Thymus (tissue), 11 donors: Measurements from ENCODE around the gene PPFIA3. TPM values are rescaled to one million over a fixed set of nuclear protein-coding genes. Genes with fewer than 3 reads are reported as not detected.

ENCODE experiments used
- DNase-seq, 9 donors: peaks; one replicate each; pipeline ENCODE4 v3.0.0-alpha.2; 2013; ENCODE audit warnings: low spot score in 9 of 9, low read depth in 6 of 9, missing footprints in 1 of 9
- H3K27ac ChIP-seq, 2 donors: one replicate each; pipeline ENCODE4 v1.5.1; 2013; ENCODE audit warnings: control low read depth in 1 of 2, low read depth in 1 of 2, low read length in 1 of 2, mild to moderate bottlenecking in 1 of 2, moderate library complexity in 1 of 2
- H3K27me3 ChIP-seq, 2 donors: one replicate each; pipeline ENCODE4 v1.5.1; 2013; ENCODE audit warnings: low read length in 1 of 2; ENCODE audit not compliant: control insufficient read depth in 2 of 2, insufficient read depth in 1 of 2
- H3K36me3 ChIP-seq, 2 donors: one replicate each; pipeline ENCODE4 v1.5.1; 2013; ENCODE audit warnings: low read length in 1 of 2, mild to moderate bottlenecking in 1 of 2, moderate library complexity in 1 of 2; ENCODE audit not compliant: control insufficient read depth in 2 of 2, insufficient read depth in 2 of 2
- H3K4me1 ChIP-seq, 2 donors: one replicate each; pipeline ENCODE4 v1.5.1; 2013; ENCODE audit warnings: low read length in 2 of 2; ENCODE audit not compliant: control insufficient read depth in 2 of 2, insufficient read depth in 2 of 2
- H3K4me3 ChIP-seq, 2 donors: one replicate each; pipeline ENCODE4 v1.5.1; 2013; ENCODE audit warnings: low read length in 2 of 2, control low read depth in 1 of 2, mild to moderate bottlenecking in 1 of 2
- H3K9me3 ChIP-seq, 2 donors: one replicate each; pipeline ENCODE4 v1.5.1; 2013; ENCODE audit warnings: low read length in 1 of 2, mild to moderate bottlenecking in 1 of 2; ENCODE audit not compliant: control insufficient read depth in 2 of 2, insufficient read depth in 1 of 2
- WGBS: extraction: QIAGEN DNeasy Blood & Tissue Kit; methylation state at CpG from one replicate; pipeline ENCODE4 v1.1.7; 2013; 5-methylcytosine and 5-hydroxymethylcytosine counted together
- polyA plus RNA-seq: library from polyadenylated mRNA; stranded (reverse); fragments of 200-250 nt; gene quantifications from one replicate; pipeline ENCODE4 v1.2.3, GENCODE V29; 2013
- total RNA-seq: library from RNA; stranded (reverse); fragments of 120-200 nt; gene quantifications from one replicate; pipeline ENCODE4 v1.2.4, GENCODE V29; 2013
- donor health status: healthy.

PPFIA3 gene
- total and polyA plus RNA-seq, 2 donors, result 7.0 to 14.1 TPM

DNA sequence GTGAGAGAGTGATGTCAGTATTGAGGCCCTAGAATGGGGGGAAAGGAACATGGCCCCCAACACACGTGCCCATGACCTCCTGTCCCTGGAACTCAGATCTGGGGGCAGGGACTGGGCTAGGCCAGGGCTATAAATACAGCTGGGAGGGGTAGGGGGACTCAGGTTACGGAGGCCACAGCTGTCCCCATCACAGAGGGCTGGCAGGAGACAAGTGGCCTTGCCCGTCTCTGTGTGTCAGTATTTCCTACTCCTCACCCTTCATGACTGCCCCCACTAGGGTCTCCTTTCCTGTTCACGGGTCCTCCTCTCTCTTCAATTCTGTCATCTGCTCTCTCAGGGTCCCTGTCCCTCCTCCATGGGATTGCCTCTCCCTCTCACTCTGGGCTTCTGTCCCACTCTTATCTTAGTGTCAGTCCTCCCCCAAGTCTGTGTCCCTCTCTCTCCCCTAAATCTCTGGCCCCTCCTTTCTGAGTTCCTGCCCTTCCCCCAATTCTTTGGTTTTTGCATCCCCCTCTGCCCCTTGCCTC, 36.5 kb downstream of the PPFIA3 start:
- peaks cover 35 to 93% of the 10 kb centered on the region in 2 donors for H3K27me3 ChIP-seq
- 59% methylated on average over 4 of the region's 4 CpGs for WGBS
- H3K4me3 ChIP-seq, result no peak overlapping the region
- H3K27ac ChIP-seq, result no peak overlapping the region
- peaks cover 5 to 8% of the 10 kb centered on the region in 2 donors for H3K9me3 ChIP-seq
- no peaks in the 10 kb centered on the region for H3K36me3 ChIP-seq
- peaks cover 0 to 8% of the 10 kb centered on the region in 2 donors for H3K4me1 ChIP-seq
- DNase-seq, result no peak

DNA sequence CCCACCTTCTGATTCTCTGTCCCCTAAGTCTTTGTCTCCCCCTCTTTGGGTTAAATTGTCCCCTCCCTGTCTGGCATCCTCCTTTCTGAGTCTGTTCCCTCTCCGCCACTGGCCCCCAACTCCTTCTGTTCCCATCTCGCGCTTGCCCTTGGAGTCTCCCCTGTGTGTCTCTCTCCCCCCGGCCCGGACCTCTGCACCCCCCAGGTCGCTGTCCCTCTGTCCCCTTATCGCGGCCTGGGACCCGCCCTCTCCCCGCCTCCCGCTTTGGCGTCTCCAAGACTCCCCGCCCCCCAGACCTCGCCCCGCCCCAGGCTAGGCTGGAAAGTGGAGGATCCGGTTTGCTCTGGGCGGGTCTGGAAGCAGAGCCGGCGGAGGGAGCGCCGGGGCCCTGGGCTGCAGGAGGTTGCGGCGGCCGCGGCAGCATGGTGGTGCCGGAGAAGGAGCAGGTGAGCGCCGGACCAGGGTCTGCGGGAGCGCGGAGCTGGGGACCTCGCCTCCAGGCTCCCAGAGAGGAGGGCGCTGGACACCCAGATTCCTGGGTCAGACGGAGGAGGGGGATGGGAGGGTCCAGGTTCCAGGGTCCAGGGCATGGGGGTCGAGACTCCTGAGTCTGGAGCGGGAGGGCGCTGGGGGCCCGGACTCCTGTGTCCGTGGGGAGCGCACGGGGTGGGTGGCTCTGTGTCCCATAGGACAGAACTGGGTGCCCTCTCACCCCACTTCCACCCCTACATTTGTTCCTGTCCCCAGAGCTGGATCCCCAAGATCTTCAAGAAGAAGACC, 38.3 kb downstream of the PPFIA3 start, which contains the start of gene TRPM4:
Gene TRPM4, plus strand, starts transcription at position 348 of the 780 bp plus-strand sequence. Its CDS starts 75 bp downstream, at position 423.
- 2% methylated on average over 41 of the region's 41 CpGs for WGBS
- DNase-seq, result no peak
- Histone ChIP-seq H3K9me3 (peaks cover 0 to 1% of the 10 kb centered on the region in 2 donors), H3K27me3 (peaks cover 22 to 78% of the 10 kb centered on the region in 2 donors), H3K4me3 (peak within 1 kb of the TSS; percentile 35 to 37), H3K36me3 (no peaks in the 10 kb centered on the region), H3K4me1 (peaks cover 0 to 8% of the 10 kb centered on the region in 2 donors), H3K27ac (no peak within 1 kb of the TSS)

DNA sequence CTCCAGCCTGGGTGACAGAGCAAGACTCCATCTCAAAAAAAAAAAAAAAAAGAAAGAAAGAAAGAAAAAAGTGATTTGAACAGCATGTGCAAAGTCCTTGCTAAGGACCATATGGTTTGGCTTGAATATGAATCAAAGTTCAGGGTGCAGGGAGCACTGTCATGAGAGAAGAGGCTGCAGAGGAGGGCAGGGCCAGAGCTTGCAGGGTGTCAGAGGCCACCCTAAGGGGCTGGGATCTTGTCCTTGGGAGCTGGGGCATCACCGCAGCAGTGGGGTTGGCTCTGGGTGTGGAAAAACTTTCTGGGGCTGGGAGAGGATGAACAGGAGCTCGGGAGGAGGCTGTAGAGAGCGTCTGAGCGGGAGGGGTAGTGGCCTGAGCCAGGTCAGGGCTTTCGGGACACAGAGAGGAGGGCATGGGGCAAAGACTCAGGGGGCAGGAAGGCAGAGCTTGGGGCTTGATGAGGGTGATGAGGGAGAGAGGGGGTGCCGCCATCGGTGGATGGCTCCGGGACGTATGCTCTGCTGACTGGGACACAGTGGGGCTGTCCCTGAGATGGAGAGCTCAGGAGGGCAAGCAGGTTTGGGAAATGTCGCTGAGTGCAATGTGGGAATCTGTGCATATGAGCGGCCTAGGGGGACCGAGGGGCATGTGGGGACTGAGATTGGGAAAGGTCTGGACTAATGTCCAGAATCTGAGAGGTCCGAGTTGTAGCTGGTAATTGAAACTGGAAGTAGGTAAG, 41.3 kb downstream of the PPFIA3 start:
- 95% methylated on average over 13 of the region's 13 CpGs for WGBS

DNA sequence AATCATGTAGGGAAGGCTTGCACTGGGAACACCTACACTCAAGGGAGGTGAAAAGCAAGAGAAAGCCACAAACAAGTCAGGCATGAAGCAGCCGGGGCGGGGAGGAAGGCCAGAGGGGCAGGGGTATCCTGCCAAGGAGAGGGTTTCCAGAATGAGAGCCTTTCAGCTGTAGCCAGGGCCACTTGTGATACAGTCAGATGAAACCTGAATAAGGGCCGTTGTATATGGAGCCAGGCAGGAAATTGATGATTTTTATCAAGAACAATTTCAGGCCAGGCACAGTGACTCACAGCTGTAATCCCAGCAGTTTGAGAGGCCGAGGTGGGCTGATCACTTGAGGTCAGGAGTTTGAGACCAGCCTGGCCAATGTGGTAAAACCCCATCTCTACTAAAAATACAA, 42.6 kb downstream of the PPFIA3 start:
- H3K27ac ChIP-seq, result no peak overlapping the region
- H3K36me3 ChIP-seq, result no peaks in the 10 kb centered on the region
- peaks cover 0 to 1% of the 10 kb centered on the region in 2 donors for H3K9me3 ChIP-seq
- no peak overlapping the region for H3K4me3 ChIP-seq
- DNase-seq, result no peak
- peaks cover 14 to 67% of the 10 kb centered on the region in 2 donors for H3K27me3 ChIP-seq
- H3K4me1 ChIP-seq, result peaks cover 0 to 11% of the 10 kb centered on the region in 2 donors
- WGBS, result 78% methylated on average over 4 of the region's 4 CpGs

More for the DNA sequence above, 41.3 kb downstream of the PPFIA3 start:
- DNase-seq, result no peak
- Histone ChIP-seq H3K27me3 (peaks cover 14 to 67% of the 10 kb centered on the region in 2 donors), H3K27ac (no peak overlapping the region), H3K4me3 (no peak overlapping the region), H3K9me3 (peaks cover 0 to 1% of the 10 kb centered on the region in 2 donors), H3K36me3 (no peaks in the 10 kb centered on the region), H3K4me1 (peaks cover 0 to 10% of the 10 kb centered on the region in 2 donors)

DNA sequence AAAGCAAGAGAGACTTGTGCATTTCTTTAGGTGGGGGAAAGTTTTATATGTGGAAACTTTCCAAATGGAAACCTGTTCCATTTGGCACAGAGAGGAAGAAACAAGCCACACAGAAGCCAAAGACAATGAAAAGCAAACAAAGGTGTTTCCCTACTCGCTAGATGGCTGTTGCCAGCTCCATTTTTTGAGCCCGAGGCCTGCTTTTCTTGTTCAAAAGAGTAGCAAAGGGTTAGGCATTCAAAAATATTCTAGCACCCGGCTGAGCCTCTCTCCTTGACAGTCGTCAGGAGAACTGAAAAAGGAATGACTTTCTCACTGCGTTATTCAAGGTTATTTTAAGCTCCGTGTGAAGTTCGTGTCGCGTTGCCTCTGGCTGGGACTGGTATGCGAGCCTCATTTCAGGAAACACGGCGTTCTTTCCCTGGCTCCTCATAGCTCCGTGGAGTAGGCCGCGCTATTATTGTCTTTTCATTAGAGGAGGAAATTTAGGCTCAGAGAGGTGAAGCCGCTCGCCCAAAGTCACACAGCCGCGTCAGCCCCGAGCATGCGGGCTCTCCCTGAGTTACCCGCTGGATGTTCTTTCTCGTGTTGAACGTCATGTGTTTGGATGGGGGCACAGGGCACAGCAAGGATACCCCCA, 45.9 kb downstream of the PPFIA3 start:
- Histone ChIP-seq H3K36me3 (no peaks in the 10 kb centered on the region), H3K9me3 (no peaks in the 10 kb centered on the region), H3K27ac (no peak overlapping the region), H3K27me3 (peaks cover 0 to 42% of the 10 kb centered on the region in 2 donors), H3K4me3 (no peak overlapping the region), H3K4me1 (peaks cover 0 to 3% of the 10 kb centered on the region in 2 donors)
- WGBS, result 87% methylated on average over 24 of the region's 24 CpGs
- DNase-seq, result no peak

DNA sequence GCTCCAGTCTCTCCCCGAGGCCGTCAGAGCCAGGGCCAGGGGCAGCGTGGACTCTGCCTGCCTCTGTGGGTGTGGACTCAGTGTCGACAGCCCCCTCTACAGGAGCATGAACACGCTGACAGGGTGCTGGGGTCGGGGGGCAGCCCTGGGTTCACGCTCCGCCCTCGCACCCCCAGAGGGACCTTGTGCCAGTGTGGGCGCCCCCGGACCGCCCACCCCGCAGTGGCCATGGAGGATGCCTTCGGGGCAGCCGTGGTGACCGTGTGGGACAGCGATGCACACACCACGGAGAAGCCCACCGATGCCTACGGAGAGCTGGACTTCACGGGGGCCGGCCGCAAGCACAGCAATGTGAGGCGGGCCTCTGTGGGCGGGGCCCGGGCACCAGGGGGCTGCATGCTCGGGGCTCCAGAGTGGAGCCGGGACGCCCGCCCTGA, 46.5 kb downstream of the PPFIA3 start:
- Histone ChIP-seq H3K4me3 (no peak overlapping the region), H3K9me3 (no peaks in the 10 kb centered on the region), H3K36me3 (no peaks in the 10 kb centered on the region), H3K27me3 (peaks cover 0 to 37% of the 10 kb centered on the region in 2 donors), H3K4me1 (peaks cover 0 to 3% of the 10 kb centered on the region in 2 donors), H3K27ac (no peak overlapping the region)
- DNase-seq, result no peak
- 67% methylated on average over 30 of the region's 30 CpGs for WGBS

DNA sequence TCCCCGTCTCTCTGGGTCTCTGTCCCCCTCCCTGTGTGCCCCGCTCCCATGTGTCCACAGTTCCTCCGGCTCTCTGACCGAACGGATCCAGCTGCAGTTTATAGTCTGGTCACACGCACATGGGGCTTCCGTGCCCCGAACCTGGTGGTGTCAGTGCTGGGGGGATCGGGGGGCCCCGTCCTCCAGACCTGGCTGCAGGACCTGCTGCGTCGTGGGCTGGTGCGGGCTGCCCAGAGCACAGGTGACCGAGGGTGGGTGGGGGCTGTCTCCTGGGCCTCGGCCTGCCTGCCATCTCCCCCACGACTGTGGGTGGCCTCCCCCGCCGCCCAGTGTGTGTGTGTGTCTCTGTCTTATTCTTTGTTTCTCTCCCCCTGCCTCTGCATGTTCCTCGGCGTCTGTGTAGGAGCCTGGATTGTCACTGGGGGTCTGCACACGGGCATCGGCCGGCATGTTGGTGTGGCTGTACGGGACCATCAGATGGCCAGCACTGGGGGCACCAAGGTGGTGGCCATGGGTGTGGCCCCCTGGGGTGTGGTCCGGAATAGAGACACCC, 48.6 kb downstream of the PPFIA3 start:
- WGBS, result 96% methylated on average over 25 of the region's 25 CpGs
- Histone ChIP-seq H3K27ac (no peak overlapping the region), H3K4me3 (no peak overlapping the region), H3K36me3 (no peaks in the 10 kb centered on the region), H3K27me3 (peaks cover 0 to 34% of the 10 kb centered on the region in 2 donors), H3K4me1 (peaks cover 0 to 3% of the 10 kb centered on the region in 2 donors), H3K9me3 (no peaks in the 10 kb centered on the region)
- DNase-seq, result no peak

DNA sequence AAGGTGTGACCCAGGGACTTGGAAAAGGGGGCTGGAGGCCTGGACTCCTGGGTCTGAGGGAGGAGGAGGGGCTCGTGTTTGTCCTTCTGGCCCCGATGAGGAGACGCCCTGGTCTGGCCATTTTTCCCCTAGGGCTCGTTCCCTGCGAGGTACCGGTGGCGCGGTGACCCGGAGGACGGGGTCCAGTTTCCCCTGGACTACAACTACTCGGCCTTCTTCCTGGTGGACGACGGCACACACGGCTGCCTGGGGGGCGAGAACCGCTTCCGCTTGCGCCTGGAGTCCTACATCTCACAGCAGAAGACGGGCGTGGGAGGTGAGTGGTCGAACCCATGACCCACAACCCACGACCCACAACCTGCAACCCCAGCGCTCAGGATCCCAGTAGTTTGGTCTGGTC, 49.1 kb downstream of the PPFIA3 start:
- Histone ChIP-seq H3K27me3 (peaks cover 0 to 33% of the 10 kb centered on the region in 2 donors), H3K27ac (no peak overlapping the region), H3K4me3 (no peak overlapping the region), H3K4me1 (peaks cover 0 to 3% of the 10 kb centered on the region in 2 donors), H3K9me3 (no peaks in the 10 kb centered on the region), H3K36me3 (no peaks in the 10 kb centered on the region)
- DNase-seq, result no peak
- 97% methylated on average over 23 of the region's 23 CpGs for WGBS
